ENCODE data around the gene GYG1.

GYG1 gene

DNA sequence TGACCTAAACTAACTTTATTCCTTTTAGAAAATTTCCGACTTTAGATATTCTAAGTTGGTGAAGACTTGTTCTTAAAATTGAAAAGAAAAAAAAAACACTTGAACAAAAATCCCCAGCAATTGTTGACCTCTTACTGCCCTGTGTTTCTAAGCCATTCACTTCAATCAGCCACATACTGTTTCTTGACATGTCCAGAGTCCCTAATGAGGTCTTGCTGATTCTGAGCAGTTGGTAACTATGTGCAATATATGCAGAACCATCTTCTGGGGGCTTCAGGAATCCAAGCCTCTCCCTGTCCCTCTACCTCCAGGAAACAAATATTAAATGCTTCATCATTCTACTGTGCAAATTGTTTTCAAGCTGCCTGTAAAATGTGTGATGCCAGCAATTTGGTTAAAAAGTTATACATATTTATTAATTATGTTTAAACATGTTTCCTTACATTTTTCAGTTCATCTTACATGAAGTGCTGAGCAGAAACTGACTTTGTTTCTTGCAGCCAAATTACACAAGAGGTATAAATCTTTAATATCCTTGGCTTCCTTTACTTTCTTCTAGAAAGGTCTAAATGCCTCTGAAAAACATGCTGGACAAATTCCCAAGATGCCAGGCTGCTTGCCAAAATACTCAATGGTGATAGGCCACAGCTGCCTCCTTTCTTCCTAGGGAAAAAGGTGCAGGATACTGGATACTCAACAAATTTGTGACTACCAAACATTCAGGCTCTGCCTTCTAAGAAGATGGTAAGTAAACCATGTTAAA is 19.8 kb upstream of the GYG1 start:
- no peaks in the 10 kb centered on the region for H3F3A ChIP-seq (ENCODE audit: insufficient read depth, low read length)
- no peak overlapping the region for H3K27ac ChIP-seq (ENCODE audit: low read depth, low read length, poor library complexity, severe bottlenecking)
- H3K36me3 ChIP-seq (ENCODE audit: insufficient read depth, low read length): no peaks in the 10 kb centered on the region
- H3K9me2 ChIP-seq (ENCODE audit: low read depth, low read length): no peaks in the 10 kb centered on the region
- no peaks in the 10 kb centered on the region for H3K4me1 ChIP-seq (ENCODE audit: insufficient read depth, low read length, severe bottlenecking)
- no peaks in the 10 kb centered on the region for H3K27me3 ChIP-seq (ENCODE audit: insufficient read depth, low read length)
- TF ChIP-seq EZH2 (IDR thresholded peaks at IDR 0.05; ENCODE audit: borderline replicate concordance, low read length): no peak
- no peak for TF ChIP-seq CTCF (IDR thresholded peaks at IDR 0.05; ENCODE audit: low read length)
- no peak overlapping the region for H3K4me3 ChIP-seq (ENCODE audit: low read depth, low read length, poor library complexity, severe bottlenecking)
- H3K9me3 ChIP-seq (ENCODE audit: low read length): no peaks in the 10 kb centered on the region
- H2AFZ ChIP-seq (ENCODE audit: low read length): no peak overlapping the region
- no peaks in the 10 kb centered on the region for H4K20me1 ChIP-seq (ENCODE audit: insufficient read depth, low read length)
- no peak overlapping the region for H3K9ac ChIP-seq (ENCODE audit: low read length)
- no peaks in the 10 kb centered on the region for H3K79me2 ChIP-seq (ENCODE audit: insufficient read depth, low read length)
- H3K4me2 ChIP-seq (ENCODE audit: low read length): no peak overlapping the region

- H3K27me3 ChIP-seq (ENCODE audit: insufficient read depth, low read length): 0 out of 2 replicates have a peak, but pooled peaks cover 5% of the 10 kb centered on the region
- H3K4me1 ChIP-seq (ENCODE audit: insufficient read depth, low read length, severe bottlenecking): no peaks in the 10 kb centered on the region
- H3K79me2 ChIP-seq (ENCODE audit: insufficient read depth, low read length): no peaks in the 10 kb centered on the region
- H3K36me3 ChIP-seq (ENCODE audit: insufficient read depth, low read length): no peaks in the 10 kb centered on the region
- no peak overlapping the region for H3K9ac ChIP-seq (ENCODE audit: low read length)
- H2AFZ ChIP-seq (ENCODE audit: low read length): no peak overlapping the region
- H3K4me2 ChIP-seq (ENCODE audit: low read length): no peak overlapping the region
- no peak overlapping the region for H3K27ac ChIP-seq (ENCODE audit: low read depth, low read length, poor library complexity, severe bottlenecking)
- TF ChIP-seq CTCF (IDR thresholded peaks at IDR 0.05; ENCODE audit: low read length) (no peak), EZH2 (IDR thresholded peaks at IDR 0.05; ENCODE audit: borderline replicate concordance, low read length) (no peak)
- H4K20me1 ChIP-seq (ENCODE audit: insufficient read depth, low read length): no peaks in the 10 kb centered on the region
- no peaks in the 10 kb centered on the region for H3F3A ChIP-seq (ENCODE audit: insufficient read depth, low read length)
- no peak overlapping the region for H3K4me3 ChIP-seq (ENCODE audit: low read depth, low read length, poor library complexity, severe bottlenecking)
- no peaks in the 10 kb centered on the region for H3K9me3 ChIP-seq (ENCODE audit: low read length)
- H3K9me2 ChIP-seq (ENCODE audit: low read depth, low read length): no peaks in the 10 kb centered on the region
These were observed 16.6 kb upstream of the GYG1 start for GRCh38 chr3:148974726-148975125.

GRCh38 chr3:148975248-148975647 is 16.1 kb upstream of the GYG1 start:
- Histone ChIP-seq H3K9ac (ENCODE audit: low read length) (no peak overlapping the region), H3K4me2 (ENCODE audit: low read length) (no peak overlapping the region), H3K4me3 (ENCODE audit: low read depth, low read length, poor library complexity, severe bottlenecking) (no peak overlapping the region)

More at GRCh38 chr3:148975248-148975647, 16.1 kb upstream of the GYG1 start:
- TF ChIP-seq CTCF (IDR thresholded peaks at IDR 0.05; ENCODE audit: low read length) (no peak), EZH2 (IDR thresholded peaks at IDR 0.05; ENCODE audit: borderline replicate concordance, low read length) (no peak)
- H3K9me2 ChIP-seq (ENCODE audit: low read depth, low read length): no peaks in the 10 kb centered on the region
- no peaks in the 10 kb centered on the region for H3K9me3 ChIP-seq (ENCODE audit: low read length)
- no peak overlapping the region for H3K27ac ChIP-seq (ENCODE audit: low read depth, low read length, poor library complexity, severe bottlenecking)
- no peak overlapping the region for H2AFZ ChIP-seq (ENCODE audit: low read length)
- no peaks in the 10 kb centered on the region for H4K20me1 ChIP-seq (ENCODE audit: insufficient read depth, low read length)
- no peaks in the 10 kb centered on the region for H3K79me2 ChIP-seq (ENCODE audit: insufficient read depth, low read length)
- H3F3A ChIP-seq (ENCODE audit: insufficient read depth, low read length): no peaks in the 10 kb centered on the region
- 0 out of 2 replicates have a peak, but pooled peaks cover 5% of the 10 kb centered on the region for H3K27me3 ChIP-seq (ENCODE audit: insufficient read depth, low read length)
- no peaks in the 10 kb centered on the region for H3K4me1 ChIP-seq (ENCODE audit: insufficient read depth, low read length, severe bottlenecking)
- no peaks in the 10 kb centered on the region for H3K36me3 ChIP-seq (ENCODE audit: insufficient read depth, low read length)
